ENCODE data around the gene HOXC11. TPM values are rescaled to one million over a fixed set of nuclear protein-coding genes. Genes with fewer than 3 reads are reported as not detected.

The HOXC11 gene
- total and polyA plus RNA-seq, 10 of the 15 experiments (the other 5 are each of a cell fraction or from before 2014, with no cell fraction given): not detected

- in situ Hi-C loops (cut with MboI) (no loop called here), intact Hi-C loops (cut with micrococcal nuclease; ENCODE audit: unreplicated experiment) (no loop called here)
- RAD21 ChIA-PET (ENCODE audit: unreplicated experiment): no interaction called here
- SMC1A ChIA-PET (ENCODE audit: uncharacterized antibody, unreplicated experiment): no interaction called here
- CTCF ChIA-PET: no interaction called here
- no TSS peak for BruUV-seq (replicated peaks)
- Histone ChIP-seq H3K27ac (ENCODE audit: control insufficient read depth, insufficient read depth) (no peak overlapping the region), H4K20me1 (ENCODE audit: control insufficient read depth, insufficient read depth) (no peaks in the 10 kb centered on the region), H3K4me2 (ENCODE audit: control insufficient read depth, insufficient read depth) (no peak overlapping the region), H3K27me3 (replicated peaks in 1 of 2; ENCODE audit: control insufficient read depth in 2 of 2, insufficient read depth in 2 of 2, low read length in 1 of 2) (peaks cover 34 to 39% of the 10 kb centered on the region in 2 experiments), H3K36me3 (ENCODE audit: control insufficient read depth in 2 of 2, insufficient read depth in 2 of 2, low read length in 1 of 2) (no peaks in the 10 kb centered on the region), H3K9me3 (replicated peaks; ENCODE audit: control insufficient read depth, insufficient read depth, low read length) (no peaks in the 10 kb centered on the region), H2AFZ (ENCODE audit: control insufficient read depth, low read depth, low read length) (no peak overlapping the region), H3K4me3 (no peak overlapping the region), H3K4me1 (ENCODE audit: control insufficient read depth, insufficient read depth, low read length) (no peaks in the 10 kb centered on the region), H3K79me2 (ENCODE audit: control insufficient read depth, insufficient read depth, low read length) (no peaks in the 10 kb centered on the region), H3K9ac (ENCODE audit: control insufficient read depth, insufficient read depth, low read length) (no peak overlapping the region)
- TF ChIP-seq SPI1 (IDR thresholded peaks at IDR 0.05; ENCODE audit: borderline replicate concordance, insufficient read depth, low read depth, low read length) (peak; percentile 19; the same call in 1 of the 2 replicates), TBL1XR1 (IDR thresholded peaks at IDR 0.05; ENCODE audit: low read depth, low read length) (no peak)
- ATAC-seq: peak; percentile 26
- DNase-seq (ENCODE audit: low read depth, low spot score): no peak
- 15% methylated on average over 9 of the region's 9 CpGs for WGBS (ENCODE audit: insufficient coverage, insufficient replicate concordance, low lambda C conversion rate, missing lambda C conversion rate)
- POLR2A ChIA-PET: no interaction called here
- no peak for FAIRE-seq
Measured at GRCh38 chr12:53948650-53949593, 24.0 kb upstream of the HOXC11 start.

GRCh38 chr12:53949631-53950436 lies 23.1 kb upstream of the HOXC11 start:
- H3K79me2 ChIP-seq (ENCODE audit: control insufficient read depth, insufficient read depth, low read length): no peaks in the 10 kb centered on the region
- intact Hi-C loops (cut with micrococcal nuclease; ENCODE audit: unreplicated experiment): no loop called here
- H3K9ac ChIP-seq (ENCODE audit: control insufficient read depth, insufficient read depth, low read length): no peak overlapping the region
- in situ Hi-C loops (cut with MboI): no loop called here
- H3K36me3 ChIP-seq (ENCODE audit: control insufficient read depth in 2 of 2, insufficient read depth in 2 of 2, low read length in 1 of 2): no peaks in the 10 kb centered on the region
- H3K4me2 ChIP-seq (ENCODE audit: control insufficient read depth, insufficient read depth): no peak overlapping the region
- no peaks in the 10 kb centered on the region for H3K4me1 ChIP-seq (ENCODE audit: control insufficient read depth, insufficient read depth, low read length)
- CTCF ChIA-PET: no interaction called here
- no peak for FAIRE-seq
- RAD21 ChIA-PET (ENCODE audit: unreplicated experiment): no interaction called here
- POLR2A ChIA-PET: no interaction called here
- no peak for DNase-seq (ENCODE audit: low read depth, low spot score)
- H3K4me3 ChIP-seq: no peak overlapping the region
- no peaks in the 10 kb centered on the region for H4K20me1 ChIP-seq (ENCODE audit: control insufficient read depth, insufficient read depth)
- SMC1A ChIA-PET (ENCODE audit: uncharacterized antibody, unreplicated experiment): no interaction called here
- peaks cover 37% of the 10 kb centered on the region in 2 experiments for H3K27me3 ChIP-seq (replicated peaks in 1 of 2; ENCODE audit: control insufficient read depth in 2 of 2, insufficient read depth in 2 of 2, low read length in 1 of 2)
- H3K9me3 ChIP-seq (replicated peaks; ENCODE audit: control insufficient read depth, insufficient read depth, low read length): no peaks in the 10 kb centered on the region
- no peak overlapping the region for H2AFZ ChIP-seq (ENCODE audit: control insufficient read depth, low read depth, low read length)
- WGBS (ENCODE audit: insufficient coverage, insufficient replicate concordance, low lambda C conversion rate, missing lambda C conversion rate): 13% methylated on average over 34 of the region's 34 CpGs
- BruUV-seq (replicated peaks): no TSS peak
- ATAC-seq: no peak
- H3K27ac ChIP-seq (ENCODE audit: control insufficient read depth, insufficient read depth): no peak overlapping the region
- TF ChIP-seq, protein P1, sequence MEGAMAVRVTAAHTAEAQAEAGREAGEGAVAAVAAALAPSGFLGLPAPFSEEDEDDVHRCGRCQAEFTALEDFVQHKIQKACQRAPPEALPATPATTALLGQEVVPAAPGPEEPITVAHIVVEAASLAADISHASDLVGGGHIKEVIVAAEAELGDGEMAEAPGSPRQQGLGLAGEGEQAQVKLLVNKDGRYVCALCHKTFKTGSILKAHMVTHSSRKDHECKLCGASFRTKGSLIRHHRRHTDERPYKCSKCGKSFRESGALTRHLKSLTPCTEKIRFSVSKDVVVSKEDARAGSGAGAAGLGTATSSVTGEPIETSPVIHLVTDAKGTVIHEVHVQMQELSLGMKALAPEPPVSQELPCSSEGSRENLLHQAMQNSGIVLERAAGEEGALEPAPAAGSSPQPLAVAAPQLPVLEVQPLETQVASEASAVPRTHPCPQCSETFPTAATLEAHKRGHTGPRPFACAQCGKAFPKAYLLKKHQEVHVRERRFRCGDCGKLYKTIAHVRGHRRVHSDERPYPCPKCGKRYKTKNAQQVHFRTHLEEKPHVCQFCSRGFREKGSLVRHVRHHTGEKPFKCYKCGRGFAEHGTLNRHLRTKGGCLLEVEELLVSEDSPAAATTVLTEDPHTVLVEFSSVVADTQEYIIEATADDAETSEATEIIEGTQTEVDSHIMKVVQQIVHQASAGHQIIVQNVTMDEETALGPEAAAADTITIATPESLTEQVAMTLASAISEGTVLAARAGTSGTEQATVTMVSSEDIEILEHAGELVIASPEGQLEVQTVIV (IDR thresholded peaks at IDR 0.05; ENCODE audit: borderline replicate concordance, partially characterized antibody): no peak
- TF ChIP-seq, protein P2, sequence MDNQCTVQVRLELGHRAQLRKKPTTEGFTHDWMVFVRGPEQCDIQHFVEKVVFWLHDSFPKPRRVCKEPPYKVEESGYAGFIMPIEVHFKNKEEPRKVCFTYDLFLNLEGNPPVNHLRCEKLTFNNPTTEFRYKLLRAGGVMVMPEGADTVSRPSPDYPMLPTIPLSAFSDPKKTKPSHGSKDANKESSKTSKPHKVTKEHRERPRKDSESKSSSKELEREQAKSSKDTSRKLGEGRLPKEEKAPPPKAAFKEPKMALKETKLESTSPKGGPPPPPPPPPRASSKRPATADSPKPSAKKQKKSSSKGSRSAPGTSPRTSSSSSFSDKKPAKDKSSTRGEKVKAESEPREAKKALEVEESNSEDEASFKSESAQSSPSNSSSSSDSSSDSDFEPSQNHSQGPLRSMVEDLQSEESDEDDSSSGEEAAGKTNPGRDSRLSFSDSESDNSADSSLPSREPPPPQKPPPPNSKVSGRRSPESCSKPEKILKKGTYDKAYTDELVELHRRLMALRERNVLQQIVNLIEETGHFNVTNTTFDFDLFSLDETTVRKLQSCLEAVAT (IDR thresholded peaks at IDR 0.05): no peak
- TF ChIP-seq ELK1 (IDR thresholded peaks at IDR 0.05; ENCODE audit: low read depth, low read length) (no peak), IKZF1 (conservative IDR thresholded peaks at IDR 0.05) (no peak), LARP7 (IDR thresholded peaks at IDR 0.05) (no peak), MEF2A (IDR thresholded peaks at IDR 0.05; ENCODE audit: insufficient read depth, low read depth, low read length) (no peak), ATF7 (IDR thresholded peaks at IDR 0.05; ENCODE audit: low read depth) (no peak)

All from GM12878 (cell line).